HG03558 (cell line): ENCODE measurements around the gene GINS1.

Source experiments
- ATAC-seq: cut with Tn5 transposase; IDR thresholded peaks from one replicate; pipeline ENCODE4 v1.9.1; 2021; ENCODE audit warnings: moderate number of reproducible peaks; ENCODE audit not compliant: unreplicated experiment; ENCODE audit errors: extremely low read depth

GINS1 gene

DNA sequence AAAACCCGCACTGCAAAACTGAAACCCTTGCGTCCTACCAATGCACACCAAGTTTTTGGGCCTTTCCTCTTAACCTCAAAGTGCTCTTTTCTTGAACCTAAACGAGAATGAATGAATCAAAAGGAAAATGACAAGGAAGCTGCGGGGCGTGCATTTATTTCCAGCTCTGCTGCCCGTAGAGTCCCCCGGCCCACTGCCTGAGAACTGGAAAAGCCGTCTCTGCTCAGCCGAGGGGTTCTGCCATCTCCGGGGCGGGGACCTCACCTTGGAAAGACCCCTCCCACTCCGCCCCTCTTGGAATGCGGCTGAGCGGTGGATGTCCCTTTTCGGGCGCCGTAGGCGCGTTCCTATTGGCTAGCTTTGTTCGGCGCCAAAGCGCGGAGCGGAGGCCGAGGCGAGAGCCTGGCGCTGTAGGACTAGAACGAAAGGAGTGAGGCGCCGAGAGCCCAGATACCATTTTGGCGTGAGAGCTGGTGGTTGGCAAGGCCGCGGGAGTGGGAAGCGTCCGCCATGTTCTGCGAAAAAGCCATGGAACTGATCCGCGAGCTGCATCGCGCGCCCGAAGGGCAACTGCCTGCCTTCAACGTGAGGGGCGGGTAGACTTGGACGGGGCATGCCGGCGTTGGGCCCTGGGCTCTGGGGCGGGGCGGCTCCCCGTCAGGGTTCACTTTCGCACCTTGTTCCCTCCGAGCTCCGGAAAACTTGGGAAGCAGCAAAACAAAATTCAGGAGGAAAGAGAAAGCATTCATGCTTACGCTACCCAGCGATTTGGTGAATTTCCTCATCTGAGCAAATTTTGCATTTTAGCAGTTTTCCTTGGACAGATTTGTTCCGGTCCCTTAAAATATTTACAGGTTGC, at the start of gene GINS1:
Gene GINS1 (plus strand): TSS at position 363 of the 859 bp plus-strand sequence. CDS start 148 bp downstream, at position 511.
- ATAC-seq, result peak; percentile 69

DNA sequence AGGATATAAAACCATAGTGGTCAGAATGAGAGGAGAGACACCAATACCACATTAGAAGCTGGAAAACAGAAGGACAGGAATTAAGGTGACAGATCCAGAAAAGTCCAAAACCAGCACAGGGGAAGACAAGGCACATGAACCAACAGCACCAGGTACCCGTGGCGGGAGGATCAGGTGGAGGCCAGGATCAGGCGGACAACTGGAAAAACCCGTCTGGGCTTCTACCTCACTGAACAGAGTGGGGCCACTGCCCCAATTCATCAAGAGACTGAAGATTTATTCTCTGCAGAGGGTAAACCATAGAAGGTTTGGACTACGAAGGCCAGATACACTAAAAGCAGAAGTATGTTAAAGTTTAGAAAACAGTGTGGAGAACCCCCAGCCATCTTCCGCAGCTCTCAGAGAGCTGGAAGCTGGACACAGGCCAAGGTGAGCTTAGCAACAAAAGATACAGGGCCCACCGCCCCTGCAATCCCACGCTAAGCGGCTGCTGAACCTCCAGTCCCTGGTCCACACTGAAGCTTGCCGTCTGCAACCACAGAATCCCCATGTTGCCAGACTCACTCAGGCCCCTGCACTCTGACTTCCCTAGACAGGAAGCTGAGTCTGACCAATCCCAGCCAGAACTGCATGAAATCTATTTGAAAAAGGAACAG, 46.7 kb upstream of the GINS1 start:
- ATAC-seq, result no peak

DNA sequence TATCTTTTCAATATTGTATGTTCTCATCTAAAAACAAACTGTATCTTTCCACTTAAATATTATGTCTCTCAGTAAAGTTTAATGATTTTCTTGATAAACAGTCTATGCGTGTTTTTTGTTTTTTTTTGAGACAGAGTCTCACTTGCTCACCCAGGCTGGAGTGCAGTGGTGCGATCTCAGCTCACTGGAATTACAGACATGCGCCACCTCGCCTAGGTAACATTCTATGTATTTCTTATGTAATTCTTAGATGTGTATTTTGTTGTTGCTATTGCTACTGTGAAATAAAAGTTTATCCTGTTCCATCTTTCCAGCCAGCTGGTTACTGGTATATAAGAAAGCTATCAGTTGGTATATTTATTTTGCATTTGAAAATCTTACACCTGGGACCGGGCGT, 46.2 kb upstream of the GINS1 start:
- ATAC-seq, result no peak

DNA sequence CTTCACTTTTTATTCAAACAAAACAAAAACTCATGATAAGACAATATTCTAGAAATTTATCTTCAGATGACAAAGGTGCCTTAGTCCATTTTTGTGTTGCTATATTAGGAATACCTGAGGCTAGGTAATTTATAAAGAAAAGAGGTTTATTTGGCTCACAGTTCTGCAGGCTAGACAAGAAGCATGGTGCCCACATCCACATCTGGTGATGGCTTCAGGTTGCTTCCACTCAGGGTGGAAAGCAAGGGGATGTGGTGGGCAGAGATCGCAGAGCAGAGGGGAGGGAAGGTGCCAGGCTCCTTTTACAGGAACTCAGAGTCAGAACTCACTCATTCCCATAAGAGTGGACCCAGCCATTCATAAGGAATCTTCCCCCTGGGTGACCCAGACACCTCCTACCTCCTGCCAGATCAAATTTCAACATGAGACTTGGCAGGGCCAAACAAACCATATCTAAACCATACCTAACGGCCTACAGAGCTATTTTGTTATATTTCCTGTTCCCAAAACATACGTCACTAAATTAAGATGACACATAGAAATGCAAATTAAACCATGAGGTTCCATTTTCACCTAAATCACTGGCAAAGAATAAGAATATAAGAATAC, 43.2 kb upstream of the GINS1 start:
- no peak for ATAC-seq

DNA sequence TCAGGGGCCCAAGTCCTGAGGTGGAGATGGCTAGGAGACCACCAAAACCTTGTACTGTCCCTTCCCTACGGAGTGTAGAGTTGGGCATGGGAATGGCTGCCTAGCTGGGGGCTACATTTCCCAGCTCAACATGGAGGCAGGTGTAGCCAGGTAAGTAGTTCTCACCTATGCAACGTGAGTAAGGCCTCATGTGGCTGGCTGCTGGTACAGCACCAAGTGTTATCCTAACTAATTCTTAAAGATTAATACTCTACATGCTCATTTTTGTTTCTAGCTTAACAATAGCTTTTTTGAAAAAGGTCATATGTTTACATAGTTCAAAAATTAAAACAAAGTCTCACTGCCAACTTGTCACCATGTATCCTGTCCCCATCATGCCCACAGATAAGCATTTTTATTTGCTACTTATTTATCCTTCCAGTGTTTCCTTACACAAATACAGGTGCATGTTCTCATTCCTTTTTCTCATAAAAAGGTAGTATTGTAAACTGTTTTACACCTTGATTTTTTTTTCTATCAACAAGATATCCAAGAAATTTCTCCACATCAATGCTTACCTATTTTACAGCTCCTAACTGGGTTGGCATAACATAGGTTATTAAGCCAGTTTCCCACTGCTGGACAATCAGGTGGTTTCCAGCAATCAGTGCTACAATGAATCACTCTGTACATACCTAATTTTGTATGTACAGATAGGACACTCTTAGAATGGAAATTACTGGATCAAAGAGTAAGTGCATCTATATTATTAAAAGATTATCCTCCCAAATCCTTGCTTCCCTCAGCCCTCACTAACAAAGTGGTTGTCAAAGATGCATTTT, 42.4 kb upstream of the GINS1 start:
- ATAC-seq, result no peak

DNA sequence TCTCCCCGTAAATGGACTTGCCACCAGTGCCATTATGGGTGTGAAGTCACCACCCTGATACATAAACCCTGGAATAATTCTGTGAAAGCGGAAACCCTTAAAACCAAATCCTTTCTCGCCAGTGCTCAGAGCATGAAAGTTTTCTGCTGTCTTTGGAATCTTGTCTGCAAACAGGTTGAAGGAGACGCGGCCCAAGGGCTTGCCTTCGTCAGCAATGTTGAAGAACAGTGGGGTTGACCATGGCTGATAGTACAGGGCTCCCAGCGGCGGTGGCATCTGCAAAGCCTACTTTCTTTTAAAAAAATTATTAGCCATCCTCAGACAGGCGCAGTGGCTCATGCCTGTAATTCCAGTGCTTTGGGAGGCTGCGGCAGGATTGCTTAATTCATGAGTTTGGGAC, 38.9 kb upstream of the GINS1 start:
- no peak for ATAC-seq

DNA sequence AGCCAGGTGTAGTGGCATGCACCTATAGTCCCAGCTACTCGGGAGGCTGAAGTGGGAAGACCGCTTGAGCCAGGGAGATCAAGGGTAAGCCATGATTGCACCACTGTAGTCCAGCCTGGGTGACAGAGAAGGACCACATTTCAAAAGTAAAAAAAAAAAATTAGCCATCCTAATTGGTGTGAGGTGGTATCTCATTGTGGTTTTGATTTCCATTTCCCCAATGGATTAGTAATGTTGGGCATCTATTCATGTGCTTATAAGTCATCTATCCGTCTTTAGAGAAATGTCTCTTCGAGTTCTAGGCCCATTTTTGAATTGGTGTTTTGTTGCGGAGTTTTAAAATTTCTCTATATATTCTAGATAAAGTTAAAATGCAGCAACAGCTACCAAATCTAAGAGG, 38.5 kb upstream of the GINS1 start:
- no peak for ATAC-seq

DNA sequence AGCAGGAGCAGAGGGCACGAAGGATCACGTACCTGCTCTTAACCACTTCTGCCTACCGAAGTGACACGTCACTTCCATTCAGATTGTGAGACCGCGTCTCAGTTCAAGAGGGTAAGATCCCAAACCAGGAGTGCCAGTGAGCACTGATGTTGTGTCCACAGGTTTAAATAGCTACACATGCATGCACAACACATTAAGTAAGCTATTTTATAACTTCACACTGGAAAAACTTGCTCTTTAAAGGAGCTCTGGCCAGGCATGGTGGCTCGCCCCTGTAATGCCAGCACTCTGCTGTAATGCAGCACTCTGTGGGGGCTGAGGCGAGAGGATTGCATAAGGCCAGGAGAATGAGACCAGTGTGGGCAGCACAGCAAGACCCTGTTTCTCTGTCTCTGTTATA, 37.9 kb upstream of the GINS1 start:
- no peak for ATAC-seq

DNA sequence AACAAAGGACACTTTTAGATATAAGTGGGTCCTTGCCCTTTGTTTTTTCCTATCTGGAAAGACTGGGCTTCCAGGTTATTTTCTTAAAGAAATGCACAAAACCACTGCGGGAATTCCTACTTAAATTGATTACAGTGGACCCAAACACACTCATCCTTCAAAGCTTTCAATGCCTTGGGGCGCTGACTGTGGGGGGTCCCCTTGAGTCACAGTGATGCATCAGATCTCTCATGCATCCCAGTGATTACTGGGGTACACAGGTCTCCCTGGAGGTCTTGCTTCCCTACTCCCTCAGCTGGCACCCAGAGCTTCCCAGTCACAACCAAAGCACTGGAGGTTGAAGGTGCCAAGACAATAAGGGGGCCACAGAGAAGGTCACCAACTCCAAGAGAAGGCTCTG, 37.5 kb upstream of the GINS1 start:
- ATAC-seq, result no peak

DNA sequence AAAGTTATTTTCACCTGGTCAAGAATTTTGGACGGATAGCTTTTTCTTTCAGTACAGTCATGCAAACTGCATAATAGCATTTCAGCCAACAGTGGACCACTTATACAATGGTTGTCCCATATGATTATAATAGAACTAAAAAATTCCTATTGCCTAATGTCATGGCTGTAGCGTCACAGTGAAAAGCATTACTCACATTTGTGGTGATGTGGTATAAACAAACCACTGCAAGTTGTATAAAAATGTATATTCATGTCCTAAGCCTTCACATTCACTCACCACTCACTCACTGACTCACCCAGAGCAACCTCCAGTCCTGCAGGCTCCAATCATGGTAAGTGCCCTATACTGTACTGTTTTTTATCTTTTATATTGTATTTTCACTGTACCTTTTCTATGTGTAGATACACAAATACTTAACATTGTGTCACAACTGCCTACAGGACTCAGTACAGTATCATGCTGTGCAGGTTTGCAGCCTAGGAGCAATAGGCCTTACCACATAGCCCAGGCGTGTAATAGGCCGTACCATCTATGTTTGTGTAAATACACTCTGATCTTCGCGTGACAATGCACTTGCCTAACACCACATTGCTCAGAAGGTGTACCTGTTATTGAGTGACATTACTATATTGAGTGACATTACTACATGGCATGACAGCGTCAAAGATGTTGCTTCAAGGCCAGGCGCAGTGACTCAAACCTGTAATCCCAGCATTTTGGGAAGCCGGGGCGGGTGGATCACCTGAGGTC, 34.7 kb upstream of the GINS1 start:
- ATAC-seq, result no peak

DNA sequence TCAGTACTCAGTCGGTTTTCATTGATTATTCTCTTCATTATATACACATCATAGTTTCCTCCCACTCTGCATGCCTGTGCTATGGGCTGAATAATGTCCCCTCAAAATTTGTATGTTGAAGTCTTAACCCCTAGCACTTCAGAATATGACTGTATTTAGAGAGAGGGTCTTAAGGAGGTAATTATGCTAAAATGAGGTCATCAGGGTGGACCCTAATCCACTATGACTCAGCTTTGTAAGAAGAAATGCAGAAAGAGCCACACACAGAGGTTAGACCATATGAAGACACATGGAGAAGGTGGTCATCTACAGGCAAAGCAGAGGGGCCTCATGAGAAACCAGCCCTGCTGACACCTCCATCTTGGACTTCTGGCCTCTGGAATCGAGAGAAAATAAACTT, 32.6 kb upstream of the GINS1 start:
- no peak for ATAC-seq

DNA sequence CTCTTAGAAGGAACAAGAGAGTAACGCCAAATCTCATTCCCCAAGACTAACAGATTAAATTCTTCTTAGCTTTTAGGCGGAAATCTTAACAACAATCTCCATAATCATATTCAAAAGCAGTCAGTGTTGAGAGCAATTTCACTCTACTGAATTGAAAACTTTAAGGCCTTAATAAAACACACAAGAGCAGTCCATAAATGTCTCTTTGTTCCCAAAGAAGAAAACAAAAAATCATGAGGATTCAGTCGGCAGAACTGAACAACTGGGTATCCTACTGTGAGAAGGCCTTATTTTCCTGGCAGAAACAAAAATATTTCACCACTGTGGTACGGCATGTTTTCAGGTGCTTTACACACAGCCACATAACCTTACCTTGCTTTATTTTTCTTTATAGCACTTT, 31.2 kb upstream of the GINS1 start:
- no peak for ATAC-seq

DNA sequence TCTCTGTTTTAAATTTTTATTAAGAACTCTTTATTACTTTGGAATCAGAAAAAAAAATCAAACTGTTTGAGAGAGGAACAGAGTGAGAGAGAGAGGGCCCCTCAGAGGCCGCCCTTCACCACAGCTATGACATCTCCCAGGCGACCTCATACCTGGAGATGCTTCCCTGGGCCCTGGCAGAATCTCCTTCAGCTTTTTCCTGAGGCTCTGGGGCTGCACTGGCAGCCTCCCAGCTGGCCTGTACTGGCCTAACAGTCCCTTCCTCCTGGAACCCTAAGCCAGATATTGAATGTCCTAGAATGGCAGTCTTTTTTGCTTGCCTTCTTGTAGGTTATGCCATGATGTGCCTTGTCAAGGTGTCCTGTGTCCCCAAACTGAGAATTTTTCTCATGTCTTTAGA, 30.6 kb upstream of the GINS1 start:
- no peak for ATAC-seq

DNA sequence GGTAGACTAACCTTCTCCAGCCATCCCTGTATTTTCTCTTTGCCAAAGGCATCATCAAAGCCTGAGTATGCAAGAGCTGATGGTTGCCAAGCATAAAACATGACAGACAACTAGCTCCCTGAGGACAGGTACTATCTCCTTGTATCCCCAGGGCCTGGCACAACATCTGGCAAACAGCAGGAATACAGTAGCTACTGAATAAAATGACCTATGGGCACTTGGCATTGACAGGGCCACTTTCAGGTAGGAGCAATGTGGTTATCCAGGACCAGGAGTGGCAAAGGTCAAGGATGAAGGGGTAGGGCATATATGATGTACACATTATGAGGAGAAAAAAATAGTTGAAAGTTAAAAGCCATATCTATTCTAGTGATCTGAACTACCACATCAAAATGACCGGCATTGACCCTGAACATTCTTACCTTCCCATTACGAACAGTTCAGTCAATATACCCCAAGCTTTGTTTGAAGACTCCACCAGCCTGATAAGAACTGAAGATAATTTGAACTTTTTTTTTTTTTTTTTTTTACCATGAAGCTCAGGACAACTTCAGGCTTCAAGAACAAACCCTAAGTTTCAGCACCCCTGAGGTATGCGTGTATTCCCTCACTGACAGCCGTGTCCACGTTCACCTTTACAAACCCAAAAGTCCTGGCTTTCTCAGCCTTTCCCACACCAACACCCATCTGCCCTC, 29.1 kb upstream of the GINS1 start:
- ATAC-seq, result no peak

DNA sequence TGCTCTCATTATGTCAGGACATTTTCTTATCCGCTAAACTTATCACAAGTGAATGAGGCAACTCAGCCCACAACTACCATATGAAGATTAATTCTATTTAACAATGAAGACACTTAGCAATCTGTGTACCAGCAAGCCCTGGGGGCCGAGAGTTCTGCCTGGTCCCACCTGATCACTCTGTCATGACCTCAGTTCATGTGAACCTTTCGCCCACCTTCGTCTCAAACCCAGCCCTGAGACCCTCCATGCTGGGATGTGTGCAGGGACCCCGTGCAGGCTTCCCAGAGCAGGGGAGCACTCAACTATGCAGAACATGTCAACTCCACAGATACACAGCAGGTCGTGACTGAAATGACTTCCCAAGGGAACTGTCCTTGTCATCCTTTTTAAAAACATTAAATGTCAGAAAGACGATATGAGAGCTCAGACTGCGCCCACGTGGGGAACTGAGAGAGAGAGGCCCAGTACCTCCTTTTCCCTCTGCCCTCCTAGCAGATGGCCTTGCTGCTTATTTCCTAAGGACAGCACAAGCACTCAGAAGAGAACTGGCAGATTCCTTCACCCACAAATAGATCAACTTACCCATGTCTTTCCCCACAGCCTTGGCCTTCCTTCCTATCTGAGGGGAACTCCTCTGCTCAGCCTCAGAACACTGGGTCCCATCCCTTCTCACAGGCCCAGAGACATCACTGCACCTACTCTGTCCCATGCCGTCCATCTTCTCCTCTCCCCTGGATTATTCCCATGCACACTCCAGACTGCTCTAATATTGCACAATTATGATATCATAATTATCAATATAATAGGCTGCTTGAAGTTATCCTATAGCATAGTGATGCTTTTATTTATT, 28.4 kb upstream of the GINS1 start:
- no peak for ATAC-seq

DNA sequence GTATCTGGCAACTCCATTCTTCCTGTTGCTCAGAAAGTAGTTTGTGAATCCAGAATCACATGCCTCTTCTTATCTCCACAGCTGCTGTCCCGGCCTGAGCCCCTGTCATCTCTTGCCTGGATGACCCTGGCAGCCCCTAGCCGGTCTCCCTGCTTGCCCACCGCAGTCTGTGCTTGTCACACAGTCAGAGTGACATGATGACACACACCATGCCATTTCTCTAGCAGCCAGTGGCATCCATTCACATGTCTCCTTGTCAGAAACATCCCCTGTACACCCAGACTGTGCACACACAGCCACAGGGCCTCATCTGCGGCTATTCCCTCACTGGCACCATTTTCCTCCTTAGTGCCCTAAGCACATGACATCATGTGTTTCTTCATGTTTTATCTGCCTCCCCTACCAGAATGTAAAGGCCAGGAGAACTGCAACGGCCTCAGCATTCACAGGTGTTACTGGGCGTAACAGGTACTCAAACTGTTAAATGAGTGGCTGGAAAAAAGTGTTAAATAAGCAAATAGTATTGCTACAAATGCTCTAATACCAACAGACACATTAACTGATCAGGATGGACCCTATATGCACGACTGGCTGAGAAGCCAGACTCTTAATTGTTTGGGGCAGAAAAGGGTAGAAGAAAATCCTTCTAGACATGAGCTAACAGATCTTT, 26.4 kb upstream of the GINS1 start:
- ATAC-seq, result no peak

DNA sequence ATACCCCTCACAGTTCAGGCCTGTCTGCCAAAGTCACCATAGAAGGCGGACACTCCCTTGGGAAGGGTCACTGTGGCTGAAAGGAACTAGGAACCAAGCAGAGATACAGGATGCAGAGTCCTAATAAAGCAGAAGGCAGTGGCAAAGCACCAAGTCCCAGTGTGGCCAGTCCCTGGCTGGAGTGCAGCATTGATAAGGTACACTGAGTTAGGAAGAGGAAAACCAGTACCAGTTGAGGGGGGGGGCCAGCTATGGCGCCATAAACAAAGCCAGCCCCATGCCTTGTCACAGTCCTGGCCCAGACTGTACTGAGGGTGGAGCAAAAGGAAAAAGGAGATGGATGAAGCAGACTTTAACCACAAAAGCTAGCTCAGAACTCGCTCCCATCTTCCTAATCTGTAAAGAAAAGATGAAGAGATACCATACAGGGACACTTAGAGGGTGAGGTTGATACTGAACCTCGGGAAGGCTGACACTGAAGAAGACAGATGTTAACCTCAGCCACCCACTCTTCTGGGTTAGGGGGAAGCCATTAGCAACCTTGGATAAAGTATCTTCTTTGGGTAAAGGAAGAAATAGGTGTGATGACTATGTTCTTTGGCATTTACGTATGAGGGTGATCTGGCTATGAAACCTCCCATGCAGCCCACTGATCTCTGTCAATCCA, 24.6 kb upstream of the GINS1 start:
- ATAC-seq, result no peak
